Gastrocnemius medialis (tissue), 4 donors: ENCODE data around the gene ACOT7.

Experiments used
- CTCF ChIP-seq, 5 experiments: fragments of 450-650 bp in 3 of 5; fragments of 200-600 bp in 2 of 5; sonication (generic) in 2 of 5; IDR thresholded peaks in 4 of 5; conservative IDR thresholded peaks in 1 of 5; 1 replicate in 4 of 5; 2 replicates in 1 of 5; pipeline ENCODE4 v1.5.1; 2016 to 2019; ENCODE audit warnings: antibody characterized with exemption in 5 of 5, mild to moderate bottlenecking in 3 of 5, moderate library complexity in 3 of 5
- POLR2A ChIP-seq, 2 donors: fragments of 450-650 bp; IDR thresholded peaks; one replicate each; pipeline ENCODE4 v1.6.1; 2017; ENCODE audit warnings: antibody characterized with exemption in 2 of 2, mild to moderate bottlenecking in 2 of 2, moderate library complexity in 2 of 2

DNA sequence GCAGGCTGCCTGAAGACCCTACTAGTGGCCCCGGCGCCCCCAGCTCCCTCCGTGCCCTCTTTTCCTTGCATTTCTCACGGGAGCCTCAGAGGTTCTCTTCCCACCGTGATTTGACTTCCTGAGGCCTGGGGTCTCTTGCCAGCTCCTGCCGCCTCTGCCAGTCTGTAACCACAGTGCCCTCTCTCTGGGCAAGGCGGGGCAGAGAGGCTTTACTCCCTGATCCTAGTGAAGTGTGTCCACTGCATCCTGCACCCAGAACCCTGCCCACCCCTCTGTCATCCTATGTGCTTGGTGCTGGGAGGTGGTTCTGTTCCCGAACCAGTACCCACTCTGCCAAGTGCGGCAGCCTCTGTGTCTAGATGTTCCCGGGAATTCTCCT is 33.4 kb upstream of the ACOT7 start:
- no peak for TF ChIP-seq CTCF (IDR thresholded peaks at IDR 0.05 in 4 of 5, conservative IDR thresholded peaks at IDR 0.05 in 1 of 5)
- TF ChIP-seq POLR2A (IDR thresholded peaks at IDR 0.05) = no peak
